HG03066 (cell line): ENCODE data around the gene BCAR3.
"Not testable (repeated sequence)": the region's sequence is repeated elsewhere in the genome, so short reads cannot be mapped to it uniquely, and the experiment has no call there.

ENCODE experiments used
- ATAC-seq: cut with Tn5 transposase; IDR thresholded peaks from one replicate; pipeline ENCODE4 v1.9.1; 2021; ENCODE audit warnings: low read depth; ENCODE audit not compliant: unreplicated experiment

Gene BCAR3

GRCh38 chr1:93559695-93560094 lies 121.9 kb downstream of the BCAR3 start:
- ATAC-seq: no peak

GRCh38 chr1:93559045-93559444 lies 122.6 kb downstream of the BCAR3 start:
- no peak for ATAC-seq

GRCh38 chr1:93556291-93556690 lies 125.3 kb downstream of the BCAR3 start:
- no peak for ATAC-seq

GRCh38 chr1:93554883-93555872 lies 126.5 kb downstream of the BCAR3 start:
- no peak for ATAC-seq

- ATAC-seq: not testable (repeated sequence)
Measured at GRCh38 chr1:93553886-93554490, 127.6 kb downstream of the BCAR3 start.

- ATAC-seq: no peak
Measured at GRCh38 chr1:93552741-93553455, 128.7 kb downstream of the BCAR3 start.

- ATAC-seq: no peak
Measured at GRCh38 chr1:93549811-93550210, 131.8 kb downstream of the BCAR3 start.

GRCh38 chr1:93549131-93549530 lies 132.5 kb downstream of the BCAR3 start:
- ATAC-seq: no peak

GRCh38 chr1:93546162-93546863 lies 135.3 kb downstream of the BCAR3 start:
- no peak for ATAC-seq

GRCh38 chr1:93542398-93542797 lies 139.2 kb downstream of the BCAR3 start:
- ATAC-seq: no peak

GRCh38 chr1:93541045-93541444 lies 140.6 kb downstream of the BCAR3 start:
- no peak for ATAC-seq

- ATAC-seq: no peak
Measured at GRCh38 chr1:93537924-93538323, 143.7 kb downstream of the BCAR3 start.

- ATAC-seq: no peak
Measured at GRCh38 chr1:93537396-93537795, 144.2 kb downstream of the BCAR3 start.

GRCh38 chr1:93533677-93534076 lies 148.0 kb downstream of the BCAR3 start:
- no peak for ATAC-seq

- no peak for ATAC-seq
Measured at GRCh38 chr1:93532780-93533378, 148.8 kb downstream of the BCAR3 start.

GRCh38 chr1:93531193-93531592 lies 150.4 kb downstream of the BCAR3 start:
- ATAC-seq: no peak

- no peak for ATAC-seq
Measured at GRCh38 chr1:93528412-93528811, 153.2 kb downstream of the BCAR3 start.

GRCh38 chr1:93526431-93526830 lies 155.2 kb downstream of the BCAR3 start:
- ATAC-seq: no peak

GRCh38 chr1:93525431-93525830 lies 156.2 kb downstream of the BCAR3 start:
- no peak for ATAC-seq

- no peak for ATAC-seq
Measured at GRCh38 chr1:93522721-93523120, 158.9 kb downstream of the BCAR3 start.
